A549 (cell line): Measurements from ENCODE around the gene WIZ. TPM values are rescaled to one million over a fixed set of nuclear protein-coding genes. Genes with fewer than 3 reads are reported as not detected.

ENCODE experiments used
- ATAC-seq, 2 experiments: fragments of 200-7000 bp in 1 of 2; fragments of >200 bp in 1 of 2; cut with Nextera tagmentation in 1 of 2; cut with Tn5 transposase in 1 of 2; 3 replicates each; pipeline versions ENCODE4 v1.8.0 to v1.9.1; 2018 to 2020; ENCODE audit warnings: mild to moderate bottlenecking in 1 of 2, moderate library complexity in 1 of 2
- CTCF ChIA-PET: fragments of 300-600 bp; sonication (Branson Sonifier 250); formaldehyde crosslinking; extraction: SDS; loops from one replicate; lab custom pipeline; 2021; ENCODE audit warnings: antibody characterized with exemption, inconsistent platforms; lab: Yijun Ruan, JAX
- POLR2A ChIA-PET: fragments of 350-600 bp; formaldehyde crosslinking; extraction: SDS; loops from one replicate; lab custom pipeline; 2021; ENCODE audit warnings: antibody characterized with exemption, inconsistent platforms; lab: Yijun Ruan, JAX
- DNase-seq, 2 experiments: peaks; one replicate each; pipeline versions ENCODE4 v3.0.0 to v3.0.0-alpha.2; 2011 to 2016; ENCODE audit warnings: low read depth in 1 of 2, low spot score in 1 of 2
- FAIRE-seq: peaks from 2 replicates; lab custom pipeline; 2011; peaks lifted over from hg19 to GRCh38; lab: Jason Lieb, UNC
- H3K27ac ChIP-seq, 2 experiments: fragments of >200 bp; sonication (Bioruptor Twin); formaldehyde crosslinking; 3 replicates each; pipeline ENCODE4 v1.5.1; 2016 to 2017
- H3K4me1 ChIP-seq: fragments of >200 bp; sonication (Bioruptor Twin); formaldehyde crosslinking; 3 replicates; pipeline ENCODE4 v1.6.1; 2016
- H3K4me2 ChIP-seq: fragments of >200 bp; sonication (Bioruptor Twin); formaldehyde crosslinking; 3 replicates; pipeline ENCODE4 v1.6.1; 2016
- H3K4me3 ChIP-seq: fragments of >200 bp; sonication (Bioruptor Twin); formaldehyde crosslinking; 3 replicates; pipeline ENCODE4 v1.5.1; 2016
- H3K9me3 ChIP-seq: fragments of >200 bp; sonication (Bioruptor Twin); formaldehyde crosslinking; 3 replicates; pipeline ENCODE4 v1.6.1; 2016
- ATOH8 ChIP-seq: fragments of 250-450 bp; sonication (Bioruptor Pico); IDR thresholded peaks from 2 replicates; pipeline ENCODE4 v1.5.0; 2020; ENCODE audit warnings: low read depth, mild to moderate bottlenecking, moderate library complexity
- CBX8 ChIP-seq: fragments of 200-600 bp; sonication (generic); IDR thresholded peaks from 2 replicates; pipeline ENCODE4 v1.6.1; 2016
- CHD2 ChIP-seq: fragments of 150-350 bp; IDR thresholded peaks from 2 replicates; pipeline ENCODE4 v1.6.1; 2014; ENCODE audit warnings: low read length; ENCODE audit not compliant: partially characterized antibody
- CHD4 ChIP-seq: fragments of 200-600 bp; sonication (generic); IDR thresholded peaks from 2 replicates; pipeline ENCODE4 v1.6.1; 2016; ENCODE audit warnings: antibody characterized with exemption, mild to moderate bottlenecking, borderline replicate concordance
- CTCF ChIP-seq: fragments of >200 bp; sonication (Bioruptor Twin); formaldehyde crosslinking; IDR thresholded peaks from 3 replicates; pipeline ENCODE4 v1.5.1; 2016
- E2F6 ChIP-seq: IDR thresholded peaks from 2 replicates; pipeline ENCODE4 v1.6.1; 2012; ENCODE audit warnings: low read depth, borderline replicate concordance
- EHMT2 ChIP-seq: fragments of 200-600 bp; sonication (generic); IDR thresholded peaks from 2 replicates; pipeline ENCODE4 v1.6.1; 2016; ENCODE audit warnings: antibody characterized with exemption, low read depth, mild to moderate bottlenecking, moderate library complexity
- FOSB ChIP-seq: fragments of 250-450 bp; sonication (Bioruptor Pico); IDR thresholded peaks from 2 replicates; pipeline ENCODE4 v1.5.0; 2020; ENCODE audit warnings: mild to moderate bottlenecking, moderate library complexity
- FOSL2 ChIP-seq, 2 experiments: fragments of 450-650 bp in 1 of 2; fragments of >200 bp in 1 of 2; sonication (Bioruptor Twin) in 1 of 2; formaldehyde crosslinking; IDR thresholded peaks; 2 replicates each; pipeline versions ENCODE4 v1.5.0 to v1.6.1; 2016 to 2020; ENCODE audit warnings: mild to moderate bottlenecking in 1 of 2, moderate library complexity in 1 of 2
- HDAC2 ChIP-seq: fragments of 200-600 bp; sonication (generic); IDR thresholded peaks from 2 replicates; pipeline ENCODE4 v1.6.1; 2016
- HES2 ChIP-seq: fragments of >200 bp; sonication (Bioruptor Twin); formaldehyde crosslinking; IDR thresholded peaks from 2 replicates; pipeline ENCODE4 v1.6.1; 2016
- HEYL ChIP-seq: fragments of 250-450 bp; sonication (Bioruptor Pico); IDR thresholded peaks from 2 replicates; pipeline ENCODE4 v1.8.0; 2021; ENCODE audit warnings: mild to moderate bottlenecking, moderate library complexity
- HOXA7 ChIP-seq: fragments of 250-450 bp; sonication (Bioruptor Pico); IDR thresholded peaks from 2 replicates; pipeline ENCODE4 v1.5.0; 2020; ENCODE audit warnings: mild to moderate bottlenecking, moderate library complexity
- JUN ChIP-seq, 2 experiments: fragments of >200 bp; sonication (Bioruptor Twin); formaldehyde crosslinking; IDR thresholded peaks; 2 replicates in 1 of 2; 3 replicates in 1 of 2; pipeline ENCODE4 v1.6.1; 2016 to 2017
- KDM5A ChIP-seq: fragments of 200-600 bp; sonication (generic); IDR thresholded peaks from 2 replicates; pipeline ENCODE4 v1.6.1; 2016; ENCODE audit warnings: antibody characterized with exemption, mild to moderate bottlenecking
- MAFK ChIP-seq: fragments of 450-650 bp; IDR thresholded peaks from 2 replicates; pipeline ENCODE4 v1.6.1; 2014; ENCODE audit not compliant: partially characterized antibody
- NPAS2 ChIP-seq: fragments of 250-450 bp; sonication (Bioruptor Pico); IDR thresholded peaks from 2 replicates; pipeline ENCODE4 v1.8.0; 2022; ENCODE audit warnings: mild to moderate bottlenecking, moderate library complexity, borderline replicate concordance
- PBX3 ChIP-seq: IDR thresholded peaks from 2 replicates; pipeline ENCODE4 v1.6.1; 2012
- PHF8 ChIP-seq: fragments of 200-600 bp; sonication (generic); IDR thresholded peaks from 2 replicates; pipeline ENCODE4 v1.6.1; 2016; ENCODE audit warnings: low read depth, mild to moderate bottlenecking, antibody characterized with exemption, moderate library complexity, borderline replicate concordance
- RAD21 ChIP-seq, 2 experiments: fragments of >200 bp in 1 of 2; sonication (Bioruptor Twin) in 1 of 2; formaldehyde crosslinking in 1 of 2; IDR thresholded peaks in 1 of 2; conservative IDR thresholded peaks in 1 of 2; 2 replicates in 1 of 2; 3 replicates in 1 of 2; pipeline ENCODE4 v1.6.1; 2012 to 2018; ENCODE audit warnings: inconsistent platforms in 1 of 2
- RARB ChIP-seq: fragments of 250-450 bp; sonication (Bioruptor Pico); IDR thresholded peaks from 2 replicates; pipeline ENCODE4 v1.8.0; 2021; ENCODE audit warnings: mild to moderate bottlenecking, moderate library complexity
- RNF2 ChIP-seq: fragments of 200-600 bp; sonication (generic); IDR thresholded peaks from 2 replicates; pipeline ENCODE4 v1.6.1; 2016; ENCODE audit warnings: low read depth, mild to moderate bottlenecking, antibody characterized with exemption, moderate library complexity, borderline replicate concordance
- ZC3H11A ChIP-seq: fragments of 450-650 bp; IDR thresholded peaks from 2 replicates; pipeline ENCODE4 v1.6.1; 2014; ENCODE audit warnings: antibody characterized with exemption, mild to moderate bottlenecking
- WGBS: methylation state at CpG from one replicate; pipeline ENCODE4 v1.1.6; 2017; ENCODE audit errors: missing lambda C conversion rate; 5-methylcytosine and 5-hydroxymethylcytosine counted together
- polyA plus RNA-seq, 4 experiments: library from polyadenylated mRNA; depleted of rRNA in 3 of 4; stranded (reverse); fragments of >200 nt; fragmentation: RNase III in 1 of 4; extraction: RNeasy Plus Mini Kit Qiagen cat#74134 plus additional on column Dnase treatment in 1 of 4; gene quantifications; 2 replicates in 3 of 4; 3 replicates in 1 of 4; pipeline ENCODE4 v1.2.3, GENCODE V29; 2011 to 2017

Gene WIZ
- polyA plus RNA-seq, 2 of the 4 experiments (the other 2 are of a cell fraction): 3.7 to 15.1 TPM

GRCh38 chr19:15403151-15403531, 46.6 kb downstream of the WIZ start:
- CTCF ChIA-PET: no interaction called here
- POLR2A ChIA-PET: no interaction called here
- no peak overlapping the region for H3K27ac ChIP-seq
- TF ChIP-seq CBX8: no peak
- no peak for TF ChIP-seq FOSL2 (IDR thresholded peaks at IDR 0.05)
- no peak for TF ChIP-seq FOSL2 (CRISPR knock-in tag; IDR thresholded peaks at IDR 0.05)
- TF ChIP-seq, all 56 proteins: peak for 0
- no peak overlapping the region for H3K4me2 ChIP-seq
- no peak for DNase-seq
- no peak overlapping the region for H3K4me3 ChIP-seq
- FAIRE-seq: no peak
- H3K4me1 ChIP-seq: no peaks in the 10 kb centered on the region
- WGBS: 96% methylated on average over 10 of the region's 10 CpGs
- H3K9me3 ChIP-seq: no peaks in the 10 kb centered on the region
- ATAC-seq: no peak

GRCh38 chr19:15402411-15403150, 47.2 kb downstream of the WIZ start:
- FAIRE-seq (no peak), DNase-seq (no peak), ATAC-seq (no peak)
- 94% methylated on average over 14 of the region's 15 CpGs for WGBS
- CTCF ChIA-PET: interaction anchor here (1.0 kb wide), 1 partner anchor 10 kb away, joined by 3 read pairs; no protein-coding TSS in a partner anchor
- Histone ChIP-seq H3K27ac (no peak overlapping the region), H3K4me3 (no peak overlapping the region), H3K9me3 (no peaks in the 10 kb centered on the region)
- no peak for TF ChIP-seq MAFK
- no peak for TF ChIP-seq HOXA7 (CRISPR knock-in tag)
- no peak for TF ChIP-seq JUN (IDR thresholded peaks at IDR 0.05)
- no peak for TF ChIP-seq HES2
- no peak for TF ChIP-seq RAD21 (conservative IDR thresholded peaks at IDR 0.05 in 1 of 2, IDR thresholded peaks at IDR 0.05 in 1 of 2)
- TF ChIP-seq, all 56 proteins: peak for 0
- Histone ChIP-seq H3K4me2 (no peak overlapping the region), H3K4me1 (no peaks in the 10 kb centered on the region)
- POLR2A ChIA-PET: no interaction called here

- no peaks in the 10 kb centered on the region for H3K9me3 ChIP-seq
- FAIRE-seq (no peak), ATAC-seq (no peak), DNase-seq (no peak)
- no peaks in the 10 kb centered on the region for H3K4me1 ChIP-seq
- no peak overlapping the region for H3K27ac ChIP-seq
- TF ChIP-seq EHMT2 (no peak), KDM5A (no peak), RARB (CRISPR knock-in tag) (no peak), CTCF (no peak), PBX3 (no peak), NPAS2 (CRISPR knock-in tag) (no peak), ATOH8 (no peak), PHF8 (no peak), RNF2 (no peak), HEYL (CRISPR knock-in tag) (no peak), CHD4 (no peak), CHD2 (no peak), ZC3H11A (no peak), FOSB (CRISPR knock-in tag) (no peak), HDAC2 (no peak), E2F6 (no peak), HES2 (no peak)
- no peak overlapping the region for H3K4me2 ChIP-seq
- ChIA-PET CTCF (no interaction called here), POLR2A (no interaction called here)
- H3K4me3 ChIP-seq: no peak overlapping the region
- no CpG with 5 or more reads among the region's 17 CpGs for WGBS
These were observed 48.4 kb downstream of the WIZ start for GRCh38 chr19:15401397-15401710.
